K562 (cell line): ENCODE results near the gene MAP4K4. TPM values are rescaled to one million over a fixed set of nuclear protein-coding genes. Genes with fewer than 3 reads are reported as not detected.

Source experiments
- ATAC-seq: fragments of 200-7000 bp; cut with Tn5 transposase; 3 replicates; pipeline ENCODE4 v1.9.1; 2020; ENCODE audit warnings: moderate library complexity
- BruUV-seq: library from RNA; stranded (reverse); fragments of 400-500 nt; replicated peaks from 2 replicates; lab custom pipeline; 2021; lab: Mats Ljungman, UMichigan
- CTCF ChIA-PET: fragments of 300-600 bp; formaldehyde crosslinking; extraction: SDS; loops from one replicate; lab custom pipeline; 2021; ENCODE audit warnings: low intra/inter-chr PET ratio; lab: Yijun Ruan, JAX
- POLR2A ChIA-PET: fragments of 300-600, 350-650 bp; sonication (Branson Sonifier 250); formaldehyde crosslinking; extraction: SDS; loops from one replicate; lab custom pipeline; 2021; ENCODE audit warnings: antibody characterized with exemption, inconsistent platforms; lab: Yijun Ruan, JAX
- DNase-seq, 4 experiments: peaks; one replicate each; pipeline versions ENCODE4 v3.0.0 to v3.0.0-alpha.2; 2011 to 2018; ENCODE audit warnings: low spot score in 3 of 4, mixed read lengths in 3 of 4; ENCODE audit errors: extremely low read depth in 1 of 4
- FAIRE-seq: peaks from 2 replicates; lab custom pipeline; 2011; peaks lifted over from hg19 to GRCh38; lab: Jason Lieb, UNC
- H2AFZ ChIP-seq: 2 replicates; pipeline ENCODE4 v1.6.0; 2011; ENCODE audit warnings: low read depth, low read length, control low read depth, inconsistent platforms
- H3K27ac ChIP-seq: fragments of 200-600 bp; 3 replicates; pipeline ENCODE4 v1.8.0; 2011; ENCODE audit warnings: low read depth, mild to moderate bottlenecking, control low read depth, inconsistent platforms, low read length, moderate library complexity, mixed read lengths; ENCODE audit errors: extremely low read depth
- H3K27me3 ChIP-seq, 2 experiments: fragments of 300-600 bp in 1 of 2; 2 replicates in 1 of 2; 3 replicates in 1 of 2; pipeline versions ENCODE4 v1.6.0 to v1.8.0; 2011; ENCODE audit warnings: inconsistent platforms in 2 of 2, low read length in 2 of 2, mild to moderate bottlenecking in 1 of 2, mixed read lengths in 1 of 2, moderate library complexity in 1 of 2; ENCODE audit not compliant: control insufficient read depth in 2 of 2, insufficient read depth in 2 of 2
- H3K36me3 ChIP-seq: fragments of 300-600 bp; 3 replicates; pipeline ENCODE4 v1.8.0; 2011; ENCODE audit warnings: mild to moderate bottlenecking, low read length, inconsistent platforms; ENCODE audit not compliant: control insufficient read depth, insufficient read depth
- H3K4me1 ChIP-seq, 2 experiments: fragments of 200-600 bp in 1 of 2; replicated peaks in 1 of 2; 2 replicates in 1 of 2; 3 replicates in 1 of 2; pipeline versions ENCODE4 v1.5.1 to v1.8.0; 2011; ENCODE audit warnings: inconsistent platforms in 2 of 2, low read length in 2 of 2, mild to moderate bottlenecking in 1 of 2, mixed read lengths in 1 of 2, moderate library complexity in 1 of 2; ENCODE audit not compliant: control insufficient read depth in 2 of 2, insufficient read depth in 2 of 2
- H3K4me2 ChIP-seq: 2 replicates; pipeline ENCODE4 v1.6.1; 2011; ENCODE audit warnings: low read length, control low read depth, inconsistent platforms, mixed read lengths; ENCODE audit not compliant: insufficient read depth
- H3K4me3 ChIP-seq: fragments of 200-600 bp; sonication (generic), shearing (Covaris generic); 2 replicates; pipeline ENCODE4 v1.5.1; 2016; ENCODE audit warnings: control low read depth, inconsistent platforms
- H3K79me2 ChIP-seq: fragments of 200-600 bp; 3 replicates; pipeline ENCODE4 v1.8.0; 2011; ENCODE audit warnings: low read length, inconsistent platforms; ENCODE audit not compliant: control insufficient read depth, insufficient read depth
- H3K9ac ChIP-seq, 2 experiments: 2 replicates each; pipeline versions ENCODE4 v1.6.0 to v1.6.1; 2011; ENCODE audit warnings: low read depth in 2 of 2, low read length in 2 of 2, control low read depth in 1 of 2, inconsistent platforms in 1 of 2, mild to moderate bottlenecking in 1 of 2, mixed read lengths in 1 of 2; ENCODE audit not compliant: insufficient read depth in 1 of 2
- H3K9me1 ChIP-seq: one replicate; pipeline ENCODE4 v1.6.0; 2011; ENCODE audit warnings: inconsistent platforms, mild to moderate bottlenecking, low read length, moderate library complexity; ENCODE audit not compliant: control insufficient read depth, insufficient read depth
- H3K9me3 ChIP-seq: replicated peaks from 2 replicates; pipeline ENCODE4 v1.5.1; 2011; ENCODE audit warnings: low read depth, low read length, inconsistent platforms; ENCODE audit not compliant: control insufficient read depth, insufficient read depth
- H4K20me1 ChIP-seq: replicated peaks from 2 replicates; pipeline ENCODE4 v1.6.1; 2011; ENCODE audit warnings: low read length, inconsistent platforms, mixed read lengths; ENCODE audit not compliant: control insufficient read depth, insufficient read depth
- CREM ChIP-seq: IDR thresholded peaks from 2 replicates; pipeline ENCODE4 v1.6.1; 2014; ENCODE audit warnings: antibody characterized with exemption, low read depth
- ELF1 ChIP-seq: fragments of 200-800 bp; sonication (Bioruptor generic); IDR thresholded peaks from 2 replicates; pipeline ENCODE4 v1.6.1; 2016; ENCODE audit warnings: missing genetic modification characterization, missing compliant biosample characterization
- GTF2A2 ChIP-seq: IDR thresholded peaks from 2 replicates; pipeline ENCODE4 v1.6.1; 2016; ENCODE audit warnings: mild to moderate bottlenecking, missing genetic modification characterization, missing compliant biosample characterization
- HNRNPK ChIP-seq: fragments of 200-400 bp; formaldehyde crosslinking; IDR thresholded peaks from one replicate; pipeline ENCODE4 v1.6.1; 2018; ENCODE audit warnings: mild to moderate bottlenecking, low read depth, low read length; ENCODE audit not compliant: poor library complexity, severe bottlenecking
- JUNB ChIP-seq: fragments of 450-650 bp; formaldehyde crosslinking; conservative IDR thresholded peaks from 2 replicates; pipeline ENCODE4 v1.4.0; 2020; ENCODE audit warnings: mild to moderate bottlenecking
- PCBP2 ChIP-seq: fragments of 200-400 bp; formaldehyde crosslinking; IDR thresholded peaks from 2 replicates; pipeline ENCODE4 v1.6.1; 2018; ENCODE audit warnings: low read length, low read depth, mild to moderate bottlenecking, moderate library complexity; ENCODE audit not compliant: poor library complexity, severe bottlenecking
- RFX7 ChIP-seq: fragments of 250-450 bp; sonication (Bioruptor Pico); IDR thresholded peaks from 2 replicates; pipeline ENCODE4 v1.5.1; 2021; ENCODE audit warnings: mild to moderate bottlenecking
- SMARCB1 ChIP-seq: IDR thresholded peaks from 2 replicates; pipeline ENCODE4 v1.6.1; 2011; ENCODE audit warnings: improper control_type of control experiment, low read depth; ENCODE audit not compliant: insufficient read length
- TRIM24 ChIP-seq, 2 experiments: fragments of 450-650 bp; IDR thresholded peaks; 2 replicates each; pipeline ENCODE4 v1.6.1; 2016
- ZKSCAN3 ChIP-seq: fragments of 250-450 bp; sonication (Bioruptor Pico); IDR thresholded peaks from 2 replicates; pipeline ENCODE4 v1.4.0; 2020
- ZNF583 ChIP-seq: fragments of 250-450 bp; sonication (Bioruptor Pico); IDR thresholded peaks from 2 replicates; pipeline ENCODE4 v1.4.0; 2020
- ZNF707 ChIP-seq: fragments of 250-450 bp; sonication (Bioruptor Pico); conservative IDR thresholded peaks from 2 replicates; pipeline ENCODE4 v1.8.0; 2022; ENCODE audit warnings: inconsistent platforms, mild to moderate bottlenecking, moderate library complexity
- WGBS: fragments of 100-300 bp; shearing (Covaris generic); methylation state at CpG from one replicate; pipeline ENCODE4 v1.1.6; 2016; ENCODE audit warnings: low coverage, mixed read lengths; ENCODE audit not compliant: insufficient coverage; ENCODE audit errors: missing lambda C conversion rate; 5-methylcytosine and 5-hydroxymethylcytosine counted together
- in situ Hi-C: fragments of 300-500 bp; cut with MboI; formaldehyde crosslinking; loops from 4 replicates; pipeline ENCODE4 v1.15.0; 2018; ENCODE audit warnings: inconsistent platforms, mixed read lengths
- intact Hi-C: fragments of 100-400 bp; cut with micrococcal nuclease; formaldehyde crosslinking; loops from 2 replicates; pipeline ENCODE4 v1.14.2; 2022
- polyA plus RNA-seq, 8 experiments: library from polyadenylated mRNA; depleted of rRNA in 4 of 8; stranded (reverse) in 5 of 8; unstranded in 3 of 8; fragments of >200 nt; fragmentation: Nextera tagmentation in 2 of 8; fragmentation: Illumina TruSeq in 1 of 8; extraction: Ambion mirVana in 2 of 8; extraction: Trizol in 1 of 8; gene quantifications; 2 replicates each; pipeline versions ENCODE4 v1.2.1 to v1.2.3, GENCODE V29; 2011 to 2014; ENCODE audit warnings: inconsistent platforms in 1 of 8, missing spikeins in 1 of 8
- total RNA-seq, 7 experiments: library from RNA; depleted of rRNA in 6 of 7; stranded (reverse); fragments of >200 nt in 6 of 7; fragmentation: Illumina TruSeq in 2 of 7; extraction: Trizol in 2 of 7; gene quantifications; 2 replicates each; pipeline versions ENCODE4 v1.2.1 to v1.2.3, GENCODE V29; 2011 to 2021; ENCODE audit warnings: low replicate concordance in 1 of 7

The MAP4K4 gene
- total and polyA plus RNA-seq, 9 of the 15 experiments (the other 6 are each of a cell fraction or from before 2014, with no cell fraction given) = 7.6 to 76.4 (median 50.6) TPM

DNA sequence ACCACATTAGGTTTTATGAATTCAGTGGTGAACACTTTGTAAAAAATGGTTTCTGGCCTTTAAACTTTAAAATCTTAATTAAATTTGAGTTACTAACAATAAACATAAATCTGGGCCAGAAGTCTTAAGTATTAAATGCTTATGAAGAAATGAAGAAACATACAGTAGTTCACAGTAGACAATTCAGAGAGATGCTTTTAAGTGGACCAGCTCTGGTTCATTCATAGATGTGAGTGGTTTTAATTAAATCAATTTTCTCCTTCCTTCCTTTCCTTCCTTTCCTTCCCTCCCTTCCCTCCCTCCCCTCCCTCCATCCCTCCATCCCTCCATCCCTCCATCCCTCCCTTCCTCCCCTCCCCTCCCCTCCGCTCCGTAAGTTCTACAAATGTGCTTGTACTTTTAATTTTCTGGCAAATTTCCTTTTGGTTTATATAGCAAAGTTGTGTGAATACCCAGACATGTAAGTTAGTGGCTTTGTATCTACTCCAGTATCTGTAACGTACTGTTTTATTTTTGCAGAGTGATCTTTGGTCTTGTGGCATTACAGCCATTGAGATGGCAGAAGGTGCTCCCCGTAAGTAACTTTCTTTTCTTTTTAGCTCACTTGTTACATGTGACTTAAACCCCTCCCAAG, 136.5 kb downstream of the MAP4K4 start:
- H4K20me1 ChIP-seq = 0 out of 2 replicates have a peak, but pooled peaks cover 6% of the 10 kb centered on the region
- POLR2A ChIA-PET = no interaction called here
- no peaks in the 10 kb centered on the region for H3K9me3 ChIP-seq
- no peaks in the 10 kb centered on the region for H3K27me3 ChIP-seq
- TF ChIP-seq GTF2A2 (tag) = no peak
- peak; percentile 81 for TF ChIP-seq HNRNPK
- TF ChIP-seq PCBP2 = peak; percentile 96
- TF ChIP-seq, all 486 proteins: peak for 2
- BruUV-seq = no TSS peak
- intact Hi-C loops = loop anchor here (5.0 kb wide), 2 partner anchors 137 to 317 kb away; partner anchors contain the start of gene MAP4K4
- H3K4me3 ChIP-seq = no peak overlapping the region
- ATAC-seq (no peak), DNase-seq (no peak), FAIRE-seq (no peak)
- H2AFZ ChIP-seq = no peak overlapping the region
- 95% methylated on average over 2 of the region's 4 CpGs for WGBS
- peaks cover 0 to 12% of the 10 kb centered on the region in 2 experiments; a peak in 3 of 5 replicates for H3K4me1 ChIP-seq
- no peaks in the 10 kb centered on the region for H3K9me1 ChIP-seq
- in situ Hi-C loops = no loop called here
- CTCF ChIA-PET = no interaction called here
- H3K36me3 ChIP-seq = peaks cover 70% of the 10 kb centered on the region
- no peak overlapping the region for H3K27ac ChIP-seq
- no peaks in the 10 kb centered on the region for H3K79me2 ChIP-seq
- H3K4me2 ChIP-seq = no peak overlapping the region
- no peak overlapping the region for H3K9ac ChIP-seq

DNA sequence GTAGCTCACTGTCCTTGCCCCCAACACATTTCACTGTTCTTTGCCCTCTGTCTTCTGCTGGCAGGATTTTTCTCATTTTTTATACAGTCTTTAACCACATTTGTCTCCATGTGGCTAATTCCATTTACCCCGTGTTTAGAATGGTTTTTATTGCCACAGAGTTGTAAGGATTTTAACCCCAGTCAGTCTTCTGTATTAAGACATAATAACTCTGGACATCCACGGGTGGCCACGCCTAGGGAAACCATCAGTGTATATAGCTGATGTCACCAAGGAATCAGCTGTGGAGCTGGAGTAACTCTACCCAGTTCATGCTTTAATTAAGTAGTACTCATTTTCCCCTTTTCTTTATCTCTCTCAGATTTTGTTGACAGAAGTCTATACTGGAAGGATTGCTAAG, 139.8 kb downstream of the MAP4K4 start:
- H3K9ac ChIP-seq = no peak overlapping the region
- H3K27me3 ChIP-seq = no peaks in the 10 kb centered on the region
- no peaks in the 10 kb centered on the region for H3K79me2 ChIP-seq
- POLR2A ChIA-PET = interaction anchor here (0.5 kb wide), 1 partner anchor 8 kb away, joined by 6 read pairs; no protein-coding TSS in a partner anchor
- peaks cover 65% of the 10 kb centered on the region for H3K36me3 ChIP-seq
- no peak overlapping the region for H2AFZ ChIP-seq
- H3K4me1 ChIP-seq = no peaks in the 10 kb centered on the region
- no peak for ATAC-seq
- CTCF ChIA-PET = no interaction called here
- WGBS = 68% methylated on average over 3 of the region's 3 CpGs
- no peak overlapping the region for H3K4me3 ChIP-seq
- H4K20me1 ChIP-seq = no peaks in the 10 kb centered on the region; the same call in 1 of the 2 replicates
- in situ Hi-C loops = no loop called here
- intact Hi-C loops = no loop called here
- TF ChIP-seq TRIM24 (IDR thresholded peaks at IDR 0.05) (no peak), CREM (no peak), RFX7 (no peak), ZNF707 (CRISPR knock-in tag) (no peak), ELF1 (tag) (no peak), ZNF583 (CRISPR knock-in tag) (no peak), ZKSCAN3 (CRISPR knock-in tag) (no peak), SMARCB1 (no peak), JUNB (CRISPR knock-in tag) (no peak)
- H3K27ac ChIP-seq = no peak overlapping the region
- no peak for FAIRE-seq
- DNase-seq = no peak
- no TSS peak for BruUV-seq
- H3K4me2 ChIP-seq = no peak overlapping the region
- H3K9me3 ChIP-seq = no peaks in the 10 kb centered on the region
- no peaks in the 10 kb centered on the region for H3K9me1 ChIP-seq
